Neuron (in vitro differentiated cells): ENCODE measurements around the gene TFB2M.

Source experiments
- H2AFZ ChIP-seq: one replicate; pipeline ENCODE4 v1.6.1; 2013; ENCODE audit warnings: low read depth, mild to moderate bottlenecking, inconsistent platforms, low read length, moderate library complexity
- H3K27me3 ChIP-seq: one replicate; pipeline ENCODE4 v1.6.1; 2013; ENCODE audit warnings: low read length; ENCODE audit not compliant: insufficient read depth
- H3K36me3 ChIP-seq: one replicate; pipeline ENCODE4 v1.6.1; 2013; ENCODE audit warnings: low read length; ENCODE audit not compliant: insufficient read depth
- H3K4me1 ChIP-seq: one replicate; pipeline ENCODE4 v1.6.1; 2013; ENCODE audit warnings: low read length; ENCODE audit not compliant: insufficient read depth
- H3K4me3 ChIP-seq: 2 replicates; pipeline ENCODE4 v1.5.1; 2013; ENCODE audit warnings: mild to moderate bottlenecking, low read length, moderate library complexity
- H3K9me3 ChIP-seq: one replicate; pipeline ENCODE4 v1.6.1; 2013; ENCODE audit warnings: low read length

The TFB2M gene

DNA sequence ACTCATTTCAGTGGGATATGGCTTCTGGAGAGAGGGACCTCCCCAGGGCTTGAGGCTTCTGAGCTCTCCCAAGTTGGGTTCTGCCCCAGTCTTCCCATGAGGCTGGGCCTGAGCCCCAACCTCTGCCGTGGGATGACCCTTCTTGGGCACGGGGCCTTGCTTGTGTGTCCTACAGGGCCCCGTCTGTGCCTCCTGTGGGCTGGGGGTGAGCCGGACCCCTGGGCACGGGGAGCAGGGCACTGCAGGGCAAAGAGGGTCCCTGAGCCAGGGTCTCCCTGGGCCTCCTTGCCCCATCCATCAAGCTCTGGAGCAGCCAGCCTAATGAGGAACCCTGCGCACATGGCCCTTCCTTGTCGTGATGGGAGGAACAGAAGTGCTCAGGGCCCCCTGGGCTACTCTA lies 53.8 kb downstream of the TFB2M start:
- Histone ChIP-seq H3K4me1 (no peaks in the 10 kb centered on the region), H3K4me3 (no peak overlapping the region), H3K36me3 (no peaks in the 10 kb centered on the region), H2AFZ (no peak overlapping the region), H3K9me3 (peaks cover 7% of the 10 kb centered on the region), H3K27me3 (no peaks in the 10 kb centered on the region)

DNA sequence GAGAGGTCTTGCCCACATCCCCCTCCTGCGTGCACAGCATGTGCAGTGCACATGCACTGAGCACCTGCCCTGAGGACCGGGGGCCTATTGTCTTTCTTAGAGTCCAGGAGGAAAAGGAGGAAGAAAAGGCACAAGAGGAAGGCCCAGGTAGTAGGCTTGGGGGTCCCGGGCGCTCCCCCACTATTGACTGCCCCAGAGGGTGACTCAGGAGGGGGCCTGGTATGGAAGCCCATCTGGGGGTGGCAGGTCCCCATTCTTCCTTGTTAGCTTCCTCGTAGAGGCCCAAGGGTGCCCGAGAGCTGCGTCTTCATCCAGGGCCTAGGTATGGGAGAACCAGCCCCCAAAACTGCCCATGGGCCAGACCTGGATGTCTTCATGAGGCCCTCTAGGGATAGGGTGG lies 54.9 kb downstream of the TFB2M start:
- Histone ChIP-seq H3K4me1 (peaks cover 5% of the 10 kb centered on the region), H3K27me3 (no peaks in the 10 kb centered on the region), H2AFZ (no peak overlapping the region), H3K9me3 (peaks cover 7% of the 10 kb centered on the region), H3K4me3 (no peak overlapping the region), H3K36me3 (no peaks in the 10 kb centered on the region)

DNA sequence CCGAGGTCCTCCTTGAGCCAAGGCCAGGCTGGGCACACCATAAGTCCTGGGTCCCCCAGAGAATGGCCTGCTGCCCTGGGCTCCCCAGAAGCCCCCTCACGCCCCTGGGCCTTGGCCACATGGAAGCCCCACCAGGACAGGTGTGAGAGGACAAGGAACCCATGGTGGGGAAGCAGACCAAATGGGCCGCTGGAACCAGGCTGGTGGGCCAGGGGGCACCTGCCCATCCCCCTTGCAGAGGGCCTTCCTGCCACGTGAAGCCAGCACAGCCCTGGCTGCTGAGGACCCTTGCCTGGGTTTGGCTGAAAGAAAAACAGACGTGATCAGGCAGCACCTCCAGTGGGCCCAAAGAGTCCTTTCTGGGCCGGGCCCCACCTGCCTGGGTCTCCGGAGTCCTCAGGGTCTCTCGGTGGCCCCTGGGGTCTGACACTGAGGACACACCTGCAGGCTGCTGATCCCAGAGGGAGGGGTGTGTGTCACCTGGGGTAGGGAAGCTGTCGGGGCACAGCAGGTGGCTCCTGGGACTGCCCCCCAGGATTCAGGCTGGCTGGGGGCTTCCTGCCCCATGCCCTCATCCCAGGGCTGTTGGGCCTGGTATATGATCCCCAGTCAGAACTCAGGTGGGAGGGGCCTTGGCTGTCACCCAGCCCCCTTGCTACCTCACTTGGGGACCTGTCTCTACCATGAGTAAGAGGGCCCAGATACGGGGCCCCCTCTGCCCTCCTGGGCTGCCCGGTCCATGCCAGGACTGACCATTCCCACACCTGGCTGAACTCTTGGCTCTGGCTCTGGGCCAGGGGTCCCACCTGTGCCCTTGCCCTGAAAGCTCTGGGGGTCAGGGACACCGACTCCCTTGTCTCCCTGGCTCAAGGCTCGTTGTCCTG lies 55.7 kb downstream of the TFB2M start:
- Histone ChIP-seq H3K36me3 (no peaks in the 10 kb centered on the region), H3K27me3 (no peaks in the 10 kb centered on the region), H3K4me1 (peaks cover 7% of the 10 kb centered on the region), H2AFZ (no peak overlapping the region), H3K4me3 (no peak overlapping the region), H3K9me3 (peaks cover 7% of the 10 kb centered on the region)

DNA sequence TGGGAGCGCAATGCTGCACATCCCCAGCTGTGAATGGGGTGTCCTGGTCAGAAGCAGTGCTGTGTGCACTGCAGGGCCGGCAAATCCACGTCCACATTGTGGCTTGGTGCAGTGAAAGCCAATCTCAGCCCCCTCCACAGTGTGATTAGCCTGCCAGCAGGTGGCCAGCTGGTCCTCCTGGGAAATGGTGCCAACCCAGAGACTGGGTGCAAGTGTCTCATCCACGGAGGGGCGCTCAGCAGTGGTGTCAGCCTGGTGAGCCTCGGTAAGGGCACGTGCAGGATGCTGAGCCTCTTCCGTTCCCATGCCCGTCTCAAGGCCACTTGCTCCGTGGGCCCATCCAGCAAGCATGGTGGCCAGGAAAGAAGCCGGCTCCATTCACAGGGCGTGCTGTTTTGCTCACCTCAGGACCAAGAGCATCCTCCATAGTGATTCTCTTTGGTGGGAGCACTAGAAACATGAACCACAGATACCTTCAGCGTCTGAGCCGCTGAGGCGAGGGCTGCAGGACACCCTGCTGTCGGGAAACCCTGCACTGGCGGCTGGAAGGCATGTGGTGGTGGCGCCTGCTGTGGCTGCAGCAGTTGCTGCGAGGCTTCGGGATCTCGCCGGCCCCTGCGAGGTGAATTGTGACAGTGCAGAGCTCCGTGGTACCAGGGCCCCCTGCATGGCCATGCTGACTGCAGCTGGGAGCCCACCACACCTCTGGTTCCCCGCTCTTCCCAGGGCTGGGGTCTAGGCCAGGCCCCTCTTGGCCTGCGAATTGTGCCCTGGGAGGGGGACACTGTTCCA lies 57.0 kb downstream of the TFB2M start:
- Histone ChIP-seq H3K36me3 (no peaks in the 10 kb centered on the region), H3K9me3 (peaks cover 2% of the 10 kb centered on the region), H2AFZ (no peak overlapping the region), H3K4me3 (no peak overlapping the region), H3K4me1 (peaks cover 7% of the 10 kb centered on the region), H3K27me3 (no peaks in the 10 kb centered on the region)

GRCh38 chr1:246506674-246507481 lies 59.2 kb downstream of the TFB2M start, which contains the start of gene SMYD3:
SMYD3 (minus strand) TSS chr1:246507279.
- Histone ChIP-seq H3K4me3 (peak within 1 kb of the TSS; percentile 68), H3K27me3 (no peaks in the 10 kb centered on the region), H3K36me3 (no peaks in the 10 kb centered on the region), H3K4me1 (peaks cover 7% of the 10 kb centered on the region), H2AFZ (peak within 1 kb of the TSS; percentile 92), H3K9me3 (no peaks in the 10 kb centered on the region)

- Histone ChIP-seq H3K4me3 (peak overlapping the region; percentile 68), H3K27me3 (no peaks in the 10 kb centered on the region), H2AFZ (peak overlapping the region; percentile 92), H3K9me3 (no peaks in the 10 kb centered on the region), H3K36me3 (no peaks in the 10 kb centered on the region), H3K4me1 (peaks cover 7% of the 10 kb centered on the region)
Measured at GRCh38 chr1:246506367-246506673, 59.7 kb downstream of the TFB2M start.

DNA sequence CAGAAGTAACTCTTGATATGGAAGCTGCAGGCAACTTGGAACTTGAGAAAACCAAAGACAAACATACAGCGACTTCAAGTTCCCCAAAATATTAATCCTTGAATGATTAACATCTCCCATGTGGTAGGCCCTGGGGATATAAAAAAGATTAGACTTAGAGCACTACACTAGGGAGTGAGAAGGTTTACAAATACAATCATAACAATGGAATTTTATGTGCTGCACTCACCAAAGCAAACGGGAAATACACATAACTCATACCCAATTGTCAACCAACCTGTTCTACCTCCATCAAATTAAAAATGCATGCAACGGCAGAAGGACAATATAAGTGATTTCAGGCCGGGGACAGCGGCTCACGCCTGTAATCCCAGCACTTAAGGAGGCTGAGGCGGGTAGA lies 62.7 kb downstream of the TFB2M start:
- H3K9me3 ChIP-seq, result no peaks in the 10 kb centered on the region
- H3K4me1 ChIP-seq, result peaks cover 7% of the 10 kb centered on the region
- no peaks in the 10 kb centered on the region for H3K27me3 ChIP-seq
- no peak overlapping the region for H3K4me3 ChIP-seq
- H3K36me3 ChIP-seq, result no peaks in the 10 kb centered on the region
- no peak overlapping the region for H2AFZ ChIP-seq

- no peak overlapping the region for H2AFZ ChIP-seq
- H3K36me3 ChIP-seq, result no peaks in the 10 kb centered on the region
- no peaks in the 10 kb centered on the region for H3K27me3 ChIP-seq
- H3K4me3 ChIP-seq, result no peak overlapping the region
- H3K9me3 ChIP-seq, result no peaks in the 10 kb centered on the region
- H3K4me1 ChIP-seq, result peaks cover under 1% of the 10 kb centered on the region
Measured at GRCh38 chr1:246497331-246497915, 68.6 kb downstream of the TFB2M start.

GRCh38 chr1:246492611-246493245 lies 73.3 kb downstream of the TFB2M start:
- no peaks in the 10 kb centered on the region for H3K27me3 ChIP-seq
- H3K36me3 ChIP-seq, result no peaks in the 10 kb centered on the region
- peaks cover 3% of the 10 kb centered on the region for H3K4me1 ChIP-seq
- no peaks in the 10 kb centered on the region for H3K9me3 ChIP-seq
- H3K4me3 ChIP-seq, result no peak overlapping the region
- H2AFZ ChIP-seq, result no peak overlapping the region

GRCh38 chr1:246491551-246492053 lies 74.5 kb downstream of the TFB2M start:
- no peaks in the 10 kb centered on the region for H3K27me3 ChIP-seq
- no peak overlapping the region for H2AFZ ChIP-seq
- no peaks in the 10 kb centered on the region for H3K9me3 ChIP-seq
- peaks cover 3% of the 10 kb centered on the region for H3K4me1 ChIP-seq
- H3K36me3 ChIP-seq, result no peaks in the 10 kb centered on the region
- H3K4me3 ChIP-seq, result no peak overlapping the region
